HepG2 (cell line): Measurements from ENCODE around the gene UNC13D. TPM values are rescaled to one million over a fixed set of nuclear protein-coding genes. Genes with fewer than 3 reads are reported as not detected.

ENCODE experiments used
- BRD4 ChIP-seq: sonication (generic); formaldehyde crosslinking; IDR thresholded peaks from 2 replicates; pipeline ENCODE4 v1.4.0; 2020; ENCODE audit warnings: missing genetic modification reagents
- HOXD1 ChIP-seq: sonication (generic); formaldehyde crosslinking; IDR thresholded peaks from 2 replicates; pipeline ENCODE4 v1.5.0; 2020; ENCODE audit warnings: missing genetic modification reagents
- NFYB ChIP-seq: sonication (generic); formaldehyde crosslinking; IDR thresholded peaks from 2 replicates; pipeline ENCODE4 v1.4.0; 2020; ENCODE audit warnings: missing genetic modification reagents
- PAWR ChIP-seq: sonication (generic); formaldehyde crosslinking; IDR thresholded peaks from 2 replicates; pipeline ENCODE4 v1.4.0; 2020; ENCODE audit warnings: missing genetic modification reagents, mild to moderate bottlenecking, borderline replicate concordance
- PLSCR1 ChIP-seq: sonication (generic); formaldehyde crosslinking; IDR thresholded peaks from 2 replicates; pipeline ENCODE4 v1.5.0; 2020; ENCODE audit warnings: missing genetic modification reagents, mild to moderate bottlenecking, borderline replicate concordance
- POGZ ChIP-seq: sonication (generic); formaldehyde crosslinking; IDR thresholded peaks from 2 replicates; pipeline ENCODE4 v1.4.0; 2020; ENCODE audit warnings: mild to moderate bottlenecking, missing genetic modification reagents
- RNF2 ChIP-seq: fragments of 450-650 bp; conservative IDR thresholded peaks from 2 replicates; pipeline ENCODE4 v1.6.1; 2016; ENCODE audit warnings: low read depth
- RORA ChIP-seq: sonication (generic); formaldehyde crosslinking; IDR thresholded peaks from 2 replicates; pipeline ENCODE4 v1.5.0; 2020; ENCODE audit warnings: mild to moderate bottlenecking, missing genetic modification reagents, moderate library complexity
- SIX4 ChIP-seq: sonication (generic); formaldehyde crosslinking; IDR thresholded peaks from 2 replicates; pipeline ENCODE4 v1.4.0; 2020; ENCODE audit warnings: missing genetic modification reagents
- TERF1 ChIP-seq: sonication (generic); formaldehyde crosslinking; IDR thresholded peaks from 2 replicates; pipeline ENCODE4 v1.8.0; 2022; ENCODE audit warnings: mild to moderate bottlenecking, missing genetic modification reagents, moderate library complexity
- ZBTB3 ChIP-seq: sonication (generic); formaldehyde crosslinking; IDR thresholded peaks from 2 replicates; pipeline ENCODE4 v1.4.0; 2020; ENCODE audit warnings: low read depth, mild to moderate bottlenecking, moderate library complexity, missing genetic modification reagents, borderline replicate concordance
- ZMYM3 ChIP-seq: sonication (generic); formaldehyde crosslinking; IDR thresholded peaks from 2 replicates; pipeline ENCODE4 v1.5.1; 2020; ENCODE audit warnings: mild to moderate bottlenecking, missing genetic modification reagents
- ZNF276 ChIP-seq: sonication (generic); formaldehyde crosslinking; IDR thresholded peaks from 2 replicates; pipeline ENCODE4 v1.4.0; 2020; ENCODE audit warnings: mild to moderate bottlenecking, low read depth, missing genetic modification reagents
- ZNF530 ChIP-seq: sonication (generic); formaldehyde crosslinking; IDR thresholded peaks from 2 replicates; pipeline ENCODE4 v1.5.0; 2020; ENCODE audit warnings: low read depth, mild to moderate bottlenecking, missing genetic modification reagents
- ZNF629 ChIP-seq: sonication (generic); formaldehyde crosslinking; conservative IDR thresholded peaks from 2 replicates; pipeline ENCODE4 v1.5.0; 2020; ENCODE audit warnings: missing genetic modification reagents
- ZNF782 ChIP-seq: sonication (generic); formaldehyde crosslinking; IDR thresholded peaks from 2 replicates; pipeline ENCODE4 v1.4.0; 2020; ENCODE audit warnings: missing genetic modification reagents, mild to moderate bottlenecking, borderline replicate concordance
- polyA plus RNA-seq, 8 experiments: library from polyadenylated mRNA; depleted of rRNA in 3 of 8; stranded (reverse) in 7 of 8; unstranded in 1 of 8; fragments of >200 nt; fragmentation: Illumina TruSeq in 4 of 8; extraction: Trizol in 4 of 8; gene quantifications; 2 replicates each; pipeline versions ENCODE4 v1.2.1 to v1.2.3, GENCODE V29; 2011 to 2016; ENCODE audit warnings: low read depth in 4 of 8, missing spikeins in 1 of 8, mixed read lengths in 1 of 8; ENCODE audit not compliant: insufficient read depth in 1 of 8
- total RNA-seq, 5 experiments: library from RNA; depleted of rRNA; stranded (reverse); fragments of >200 nt; fragmentation: Illumina TruSeq; extraction: Trizol; gene quantifications; 2 replicates each; pipeline ENCODE4 v1.2.3, GENCODE V29; 2016; ENCODE audit warnings: low read depth in 1 of 5
- TF ChIP-seq, protein P1 (sequence below): sonication (generic); formaldehyde crosslinking; IDR thresholded peaks from 2 replicates; pipeline ENCODE4 v1.5.1; 2020; ENCODE audit warnings: missing genetic modification reagents, mild to moderate bottlenecking, borderline replicate concordance
- TF ChIP-seq, protein P2 (sequence below): sonication (generic); formaldehyde crosslinking; IDR thresholded peaks from 2 replicates; pipeline ENCODE4 v1.4.0; 2020; ENCODE audit warnings: missing genetic modification reagents
- TF ChIP-seq, protein P3 (sequence below): sonication (generic); formaldehyde crosslinking; IDR thresholded peaks from 2 replicates; pipeline ENCODE4 v1.8.0; 2022; ENCODE audit warnings: mild to moderate bottlenecking, missing genetic modification reagents, moderate library complexity

The UNC13D gene
- total and polyA plus RNA-seq, 2 of the 13 experiments (the other 11 are each of a cell fraction or from before 2014, with no cell fraction given): 29.7 to 42.7 TPM

DNA sequence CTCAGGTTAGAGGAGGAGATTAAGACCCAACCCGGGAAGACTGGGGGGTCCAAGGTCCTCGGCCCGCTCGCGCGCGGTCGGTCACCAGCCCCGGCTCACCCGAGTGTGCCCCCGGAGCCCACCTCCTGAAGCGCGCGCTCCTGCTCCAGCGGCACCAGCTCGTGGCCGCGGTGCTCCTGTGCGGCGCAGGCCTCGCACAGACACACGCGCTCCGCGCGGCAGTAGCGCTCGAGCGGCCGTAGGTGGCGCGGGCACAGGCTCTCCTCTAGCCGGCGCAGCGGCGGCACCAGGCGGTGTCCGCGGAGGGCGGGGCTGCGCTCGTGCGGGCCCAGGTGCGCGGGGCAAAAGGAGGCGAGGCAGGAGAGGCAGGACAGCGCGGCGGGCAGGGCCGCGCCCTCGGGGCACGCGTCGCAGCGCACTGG lies 33.6 kb upstream of the UNC13D start (continued):
- peak; percentile 70; the same call in 1 of the 2 replicates for TF ChIP-seq TERF1 (CRISPR knock-in tag)
- peak; percentile 62; the same call in 1 of the 2 replicates for TF ChIP-seq RNF2
- TF ChIP-seq BRD4: peak; percentile 79
- TF ChIP-seq ZNF530 (CRISPR knock-in tag): no peak
- TF ChIP-seq SIX4 (CRISPR knock-in tag): no peak
- TF ChIP-seq POGZ (CRISPR knock-in tag): no peak; the same call in 1 of the 2 replicates
- TF ChIP-seq, protein P1, sequence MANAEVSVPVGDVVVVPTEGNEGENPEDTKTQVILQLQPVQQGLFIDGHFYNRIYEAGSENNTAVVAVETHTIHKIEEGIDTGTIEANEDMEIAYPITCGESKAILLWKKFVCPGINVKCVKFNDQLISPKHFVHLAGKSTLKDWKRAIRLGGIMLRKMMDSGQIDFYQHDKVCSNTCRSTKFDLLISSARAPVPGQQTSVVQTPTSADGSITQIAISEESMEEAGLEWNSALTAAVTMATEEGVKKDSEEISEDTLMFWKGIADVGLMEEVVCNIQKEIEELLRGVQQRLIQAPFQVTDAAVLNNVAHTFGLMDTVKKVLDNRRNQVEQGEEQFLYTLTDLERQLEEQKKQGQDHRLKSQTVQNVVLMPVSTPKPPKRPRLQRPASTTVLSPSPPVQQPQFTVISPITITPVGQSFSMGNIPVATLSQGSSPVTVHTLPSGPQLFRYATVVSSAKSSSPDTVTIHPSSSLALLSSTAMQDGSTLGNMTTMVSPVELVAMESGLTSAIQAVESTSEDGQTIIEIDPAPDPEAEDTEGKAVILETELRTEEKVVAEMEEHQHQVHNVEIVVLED (CRISPR knock-in tag): no peak
- no peak for TF ChIP-seq RORA (CRISPR knock-in tag)
- TF ChIP-seq HOXD1: peak; percentile 66; the same call in 1 of the 2 replicates
- 0 out of 2 replicates have a peak, but pooled peaks have one; percentile 13 for TF ChIP-seq ZBTB3
- no peak; the same call in 1 of the 2 replicates for TF ChIP-seq PAWR (CRISPR knock-in tag)
- peak; percentile 58 for TF ChIP-seq ZNF629 (CRISPR knock-in tag)
- TF ChIP-seq, protein P2, sequence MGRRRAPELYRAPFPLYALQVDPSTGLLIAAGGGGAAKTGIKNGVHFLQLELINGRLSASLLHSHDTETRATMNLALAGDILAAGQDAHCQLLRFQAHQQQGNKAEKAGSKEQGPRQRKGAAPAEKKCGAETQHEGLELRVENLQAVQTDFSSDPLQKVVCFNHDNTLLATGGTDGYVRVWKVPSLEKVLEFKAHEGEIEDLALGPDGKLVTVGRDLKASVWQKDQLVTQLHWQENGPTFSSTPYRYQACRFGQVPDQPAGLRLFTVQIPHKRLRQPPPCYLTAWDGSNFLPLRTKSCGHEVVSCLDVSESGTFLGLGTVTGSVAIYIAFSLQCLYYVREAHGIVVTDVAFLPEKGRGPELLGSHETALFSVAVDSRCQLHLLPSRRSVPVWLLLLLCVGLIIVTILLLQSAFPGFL (CRISPR knock-in tag): peak; percentile 92; the same call in 1 of the 2 replicates
- 0 out of 2 replicates have a peak, but pooled peaks have one; percentile 58 for TF ChIP-seq ZNF782
- TF ChIP-seq, protein P3, sequence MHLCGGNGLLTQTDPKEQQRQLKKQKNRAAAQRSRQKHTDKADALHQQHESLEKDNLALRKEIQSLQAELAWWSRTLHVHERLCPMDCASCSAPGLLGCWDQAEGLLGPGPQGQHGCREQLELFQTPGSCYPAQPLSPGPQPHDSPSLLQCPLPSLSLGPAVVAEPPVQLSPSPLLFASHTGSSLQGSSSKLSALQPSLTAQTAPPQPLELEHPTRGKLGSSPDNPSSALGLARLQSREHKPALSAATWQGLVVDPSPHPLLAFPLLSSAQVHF (CRISPR knock-in tag): peak; percentile 68; the same call in 1 of the 2 replicates
- TF ChIP-seq ZNF276 (CRISPR knock-in tag): no peak
- no peak; the same call in 1 of the 2 replicates for TF ChIP-seq PLSCR1
- TF ChIP-seq NFYB (CRISPR knock-in tag): no peak
- no peak for TF ChIP-seq ZMYM3 (CRISPR knock-in tag)
